HG02981 (cell line): Measurements from ENCODE around the gene TSPAN10.

Experiments used
- ATAC-seq: cut with Tn5 transposase; IDR thresholded peaks from one replicate; pipeline ENCODE4 v1.9.1; 2021; ENCODE audit warnings: mild to moderate bottlenecking, moderate library complexity; ENCODE audit not compliant: unreplicated experiment

Gene TSPAN10

GRCh38 chr17:81631482-81631881 lies 5.5 kb upstream of the TSPAN10 start:
- no peak for ATAC-seq

DNA sequence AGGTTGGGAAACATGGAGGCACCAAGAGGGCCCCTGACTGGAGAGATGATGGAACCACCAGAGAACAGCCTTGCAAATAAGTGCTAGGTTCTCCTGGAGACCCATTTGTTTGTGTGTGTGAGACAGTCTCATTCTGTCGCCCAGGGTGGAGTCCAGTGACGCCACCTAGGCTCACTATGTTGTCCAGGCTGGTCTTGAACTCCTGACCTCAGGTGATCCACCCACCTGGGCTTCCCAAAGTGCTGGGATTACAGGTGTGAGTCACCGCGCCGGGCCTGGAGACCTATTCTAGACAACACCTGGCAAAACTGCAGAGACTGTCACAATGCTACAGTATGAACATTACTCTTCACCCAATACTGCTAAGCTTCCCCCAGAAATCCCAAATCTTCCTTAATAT lies 1.6 kb upstream of the TSPAN10 start:
- no peak for ATAC-seq

- peak; percentile 9 for ATAC-seq
Observed at GRCh38 chr17:81635973-81636504, 957 bp upstream of the TSPAN10 start.

- ATAC-seq: no peak
Observed at GRCh38 chr17:81638683-81639082, 1.7 kb downstream of the TSPAN10 start.

GRCh38 chr17:81640011-81640410 lies 3.0 kb downstream of the TSPAN10 start:
- ATAC-seq: no peak

DNA sequence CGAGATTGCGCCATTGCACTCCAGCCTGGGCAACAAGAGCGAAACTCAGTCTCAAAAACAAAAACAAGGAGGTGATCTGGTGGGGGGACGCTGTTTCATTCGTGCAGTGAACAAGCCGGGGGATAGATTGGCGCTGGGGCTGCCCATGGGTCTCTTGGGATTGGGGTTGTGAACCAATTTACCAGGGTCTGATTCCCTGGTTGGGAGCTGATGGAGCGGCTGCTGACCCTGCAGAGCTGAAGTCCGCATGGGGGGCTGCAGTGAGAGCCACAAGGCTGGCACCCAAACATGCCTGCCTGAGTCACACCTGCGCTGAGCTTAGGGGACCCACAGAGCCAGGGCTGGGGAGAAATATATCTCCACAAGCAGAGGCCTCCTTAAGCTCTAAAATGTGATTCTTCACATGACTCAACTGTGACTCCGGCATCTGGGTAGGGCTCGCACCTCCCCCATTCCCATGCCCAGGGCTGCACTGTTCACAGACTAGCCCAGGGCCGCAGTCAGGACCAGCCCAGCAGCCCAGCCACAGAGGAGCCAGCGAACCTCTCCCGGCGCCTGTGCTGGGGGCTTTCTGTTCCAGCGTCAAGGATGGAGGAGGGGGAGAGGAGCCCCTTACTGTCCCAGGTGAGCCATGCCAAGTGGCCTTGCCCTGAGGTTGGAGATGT lies 5.0 kb downstream of the TSPAN10 start:
- no peak for ATAC-seq

DNA sequence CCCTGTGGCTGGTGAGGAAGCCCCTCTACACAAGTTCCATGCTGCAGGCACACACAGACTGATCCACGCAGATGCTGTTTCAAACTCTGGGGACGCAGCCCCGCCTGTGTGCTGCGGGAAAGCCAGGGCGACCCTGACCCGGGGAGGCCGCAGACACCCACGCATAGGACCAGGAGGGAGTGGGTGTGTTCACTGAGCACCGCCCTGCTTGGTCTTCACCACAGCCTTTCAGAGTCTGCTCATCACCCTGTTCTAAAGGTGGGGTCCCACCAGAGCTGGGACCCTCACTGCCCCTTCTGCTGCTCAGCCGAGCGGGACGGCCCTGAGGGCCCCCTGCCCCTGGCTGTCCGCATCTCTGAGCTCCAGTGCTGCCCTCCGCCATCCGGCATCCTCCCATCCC lies 7.5 kb downstream of the TSPAN10 start:
- no peak for ATAC-seq

DNA sequence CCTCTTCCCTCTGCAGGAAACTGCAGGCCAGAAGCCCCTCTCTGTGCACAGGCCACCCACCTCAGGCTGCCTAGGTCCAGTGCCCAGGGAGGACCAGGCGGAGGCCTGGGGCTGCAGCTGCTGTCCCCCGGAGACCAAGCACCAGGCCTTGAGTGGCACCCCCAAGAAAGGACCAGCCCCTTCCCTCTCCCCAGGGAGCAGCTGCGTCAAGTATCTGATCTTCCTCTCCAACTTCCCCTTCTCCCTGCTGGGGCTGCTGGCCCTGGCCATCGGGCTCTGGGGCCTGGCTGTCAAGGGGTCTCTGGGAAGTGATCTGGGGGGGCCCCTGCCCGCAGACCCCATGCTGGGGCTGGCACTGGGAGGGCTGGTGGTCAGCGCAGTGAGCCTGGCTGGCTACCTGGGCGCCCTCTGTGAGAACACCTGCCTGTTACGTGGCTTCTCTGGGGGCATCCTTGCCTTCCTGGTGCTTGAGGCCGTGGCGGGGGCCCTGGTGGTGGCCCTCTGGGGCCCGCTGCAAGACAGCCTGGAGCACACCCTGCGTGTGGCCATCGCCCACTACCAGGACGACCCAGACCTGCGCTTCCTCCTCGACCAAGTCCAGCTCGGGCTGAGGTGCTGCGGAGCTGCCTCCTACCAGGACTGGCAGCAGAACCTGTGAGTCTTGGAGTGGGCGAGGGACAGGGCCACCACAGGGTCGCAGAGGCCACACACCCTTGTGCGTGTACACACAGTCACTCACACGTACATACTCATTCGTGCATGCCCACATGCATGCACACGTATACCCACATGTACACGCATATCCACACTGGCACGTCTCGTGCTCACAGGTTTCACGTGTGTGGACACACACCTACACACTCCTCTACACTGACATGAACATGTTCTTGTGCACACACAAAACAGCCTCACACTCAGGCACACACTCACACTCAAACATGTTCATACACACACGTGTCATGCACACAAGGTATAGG lies 8.3 kb downstream of the TSPAN10 start:
- ATAC-seq: no peak

- ATAC-seq: no peak
Observed at GRCh38 chr17:81646869-81647600, 10.0 kb downstream of the TSPAN10 start.

- no peak for ATAC-seq
Observed at GRCh38 chr17:81647640-81648012, 10.6 kb downstream of the TSPAN10 start.

DNA sequence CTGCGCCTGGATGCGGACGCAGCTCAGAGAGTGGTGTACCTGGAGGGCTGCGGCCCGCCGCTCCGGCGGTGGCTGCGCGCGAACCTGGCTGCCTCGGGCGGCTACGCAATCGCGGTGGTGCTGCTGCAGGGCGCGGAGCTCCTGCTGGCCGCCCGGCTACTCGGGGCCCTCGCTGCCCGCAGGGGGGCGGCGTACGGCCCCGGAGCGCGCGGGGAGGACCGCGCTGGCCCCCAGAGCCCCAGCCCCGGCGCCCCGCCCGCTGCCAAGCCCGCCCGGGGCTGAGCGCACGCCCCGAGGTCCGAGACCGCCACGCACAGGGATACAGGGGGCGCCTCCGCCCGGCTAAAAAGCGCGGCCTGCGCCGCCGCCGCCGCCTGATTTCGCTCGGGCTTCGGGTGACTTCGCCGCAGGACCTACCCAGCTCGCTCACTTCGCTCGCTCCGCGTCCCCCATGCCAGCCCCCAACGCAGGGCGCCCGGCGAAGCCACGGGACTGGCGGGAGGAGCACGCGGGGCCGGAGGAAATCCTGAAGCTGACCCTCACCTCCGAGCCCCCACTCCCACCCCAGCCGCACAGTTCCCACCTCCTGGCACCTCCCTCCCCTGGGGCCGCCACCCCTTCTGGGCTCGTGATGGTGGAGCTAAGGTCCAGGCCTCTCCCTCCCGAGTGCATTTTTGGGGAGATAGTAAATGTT lies 11.2 kb downstream of the TSPAN10 start:
- ATAC-seq: no peak

GRCh38 chr17:81648707-81649085 lies 11.7 kb downstream of the TSPAN10 start:
- no peak for ATAC-seq

DNA sequence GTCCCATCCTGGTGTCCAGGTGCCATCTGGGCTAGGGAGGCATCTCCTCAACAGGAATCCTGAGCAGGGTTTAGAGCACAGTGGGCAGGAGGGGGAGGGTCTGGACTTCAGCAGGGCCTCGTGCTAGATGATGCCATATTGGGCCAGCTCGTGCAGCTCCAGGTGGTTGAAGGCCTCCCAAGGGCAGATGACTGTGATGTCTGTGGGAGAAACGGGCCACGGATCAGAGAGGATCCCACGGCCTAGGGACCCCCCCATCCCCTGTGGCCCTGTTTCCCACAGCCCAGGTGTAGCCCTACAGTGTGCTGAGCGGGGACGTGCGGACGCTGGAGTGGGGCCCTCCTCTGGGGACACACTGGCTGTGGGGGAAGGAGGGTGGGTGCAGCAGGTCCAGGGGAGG lies 14.0 kb downstream of the TSPAN10 start:
- ATAC-seq: no peak

- no peak for ATAC-seq
Observed at GRCh38 chr17:81651692-81652091, 14.7 kb downstream of the TSPAN10 start.

GRCh38 chr17:81652906-81653771 lies 16.1 kb downstream of the TSPAN10 start:
- no peak for ATAC-seq

DNA sequence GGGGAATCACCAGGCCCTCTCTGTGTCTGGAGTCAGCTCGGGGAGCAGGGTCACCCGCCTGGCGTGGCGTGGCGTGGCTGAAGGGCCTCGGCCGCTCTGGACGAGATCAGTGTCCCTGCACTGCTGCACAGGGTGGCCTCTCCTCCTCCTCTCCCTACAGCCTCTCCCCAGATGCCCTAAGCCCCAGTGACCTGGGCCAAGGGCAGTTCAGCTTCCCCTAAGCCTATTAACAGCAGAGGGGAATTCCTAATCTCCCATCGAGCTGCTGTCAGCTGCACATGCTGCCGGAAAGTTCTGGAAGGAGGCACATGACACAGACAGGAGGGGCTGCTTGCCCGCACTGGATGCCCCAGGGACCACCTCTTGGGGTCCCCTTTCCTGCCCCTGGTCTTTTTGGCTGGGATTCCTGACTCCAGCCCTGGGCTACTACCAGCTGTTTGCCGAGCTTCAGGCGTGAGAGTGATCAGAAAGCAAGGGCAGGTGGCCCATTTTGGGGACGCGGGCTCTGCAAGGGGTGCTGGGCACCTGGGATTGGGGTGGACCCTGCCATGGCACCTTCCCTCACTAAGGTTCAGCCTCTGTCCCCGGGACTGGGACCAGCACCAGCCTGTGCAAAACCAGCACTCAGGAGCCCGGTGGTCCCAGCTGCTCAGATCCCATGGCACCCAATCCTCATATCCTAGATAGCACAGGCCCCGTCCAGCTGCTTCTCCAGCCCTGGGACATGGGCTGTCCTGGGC lies 18.6 kb downstream of the TSPAN10 start:
- ATAC-seq: no peak

- no peak for ATAC-seq
Observed at GRCh38 chr17:81656118-81656743, 19.2 kb downstream of the TSPAN10 start, which contains the start of gene PDE6G. Gene PDE6G, minus strand, starts transcription at chr17:81656542. Its CDS starts 3,237 bp downstream, at chr17:81653305.

- ATAC-seq: no peak
Observed at GRCh38 chr17:81656835-81657234, 19.8 kb downstream of the TSPAN10 start.
